Keratinocyte (primary cell): ENCODE results near the gene DPH6.

Experiments used
- CTCF ChIP-seq, 3 experiments: IDR thresholded peaks in 1 of 3; conservative IDR thresholded peaks in 1 of 3; optimal IDR thresholded peaks in 1 of 3; 2 replicates in 2 of 3; 3 replicates in 1 of 3; pipeline versions ENCODE3 to v1.5.1; 2011; ENCODE audit warnings: low read length in 3 of 3, mild to moderate bottlenecking in 3 of 3, moderate library complexity in 2 of 3, control low read depth in 1 of 3, inconsistent platforms in 1 of 3; ENCODE audit not compliant: insufficient read depth in 2 of 3; ENCODE audit errors: extremely low read depth in 1 of 3
- EZH2 ChIP-seq: IDR thresholded peaks from one replicate; pipeline ENCODE4 v1.6.1; 2012; ENCODE audit warnings: inconsistent platforms, mild to moderate bottlenecking, low read length, moderate library complexity

- TF ChIP-seq CTCF (optimal IDR thresholded peaks at IDR 0.05 in 1 of 3, IDR thresholded peaks at IDR 0.05 in 1 of 3, conservative IDR thresholded peaks at IDR 0.05 in 1 of 3; ENCODE audit: extremely low read depth in 1 of 3, insufficient read depth in 2 of 3, low read length in 3 of 3) (no peak), EZH2 (no peak)
These were observed 118.5 kb downstream of the DPH6 start for GRCh38 chr15:35427496-35427895.
